NCI-H1694 treated with DMSO at 0.1 percent for 48 hours (cell line): ENCODE results near the gene PLEKHA8.
A peak's percentile ranks its signal among the peaks of the same experiment; 100 is the strongest.
"Not testable (repeated sequence)": the region's sequence is repeated elsewhere in the genome, so short reads cannot be mapped to it uniquely, and the experiment has no call there.

Source experiments
- DNase-seq: peaks from one replicate; lab custom pipeline; 2025; lab: John Stamatoyannopoulos, UW

Gene PLEKHA8

DNA sequence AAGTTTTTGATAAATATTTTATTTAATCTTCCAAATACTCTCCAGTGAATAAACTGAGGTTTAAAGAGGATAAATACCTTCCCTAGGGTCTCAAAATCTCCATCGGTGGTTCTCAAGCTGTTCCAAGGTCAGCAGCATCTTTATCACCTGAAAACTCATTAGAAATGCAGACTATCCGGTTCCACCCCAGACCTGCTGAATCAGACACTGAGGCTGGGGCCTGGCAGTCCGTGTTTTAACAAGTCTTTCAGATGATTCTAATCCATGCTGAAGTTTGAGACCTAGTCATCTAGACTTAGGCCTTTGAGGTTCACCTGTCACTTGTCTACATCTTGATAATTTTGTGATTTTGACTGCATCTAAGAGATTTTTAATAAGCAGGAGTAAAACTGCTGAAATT lies 37.5 kb downstream of the PLEKHA8 start:
- DNase-seq, result no peak

DNA sequence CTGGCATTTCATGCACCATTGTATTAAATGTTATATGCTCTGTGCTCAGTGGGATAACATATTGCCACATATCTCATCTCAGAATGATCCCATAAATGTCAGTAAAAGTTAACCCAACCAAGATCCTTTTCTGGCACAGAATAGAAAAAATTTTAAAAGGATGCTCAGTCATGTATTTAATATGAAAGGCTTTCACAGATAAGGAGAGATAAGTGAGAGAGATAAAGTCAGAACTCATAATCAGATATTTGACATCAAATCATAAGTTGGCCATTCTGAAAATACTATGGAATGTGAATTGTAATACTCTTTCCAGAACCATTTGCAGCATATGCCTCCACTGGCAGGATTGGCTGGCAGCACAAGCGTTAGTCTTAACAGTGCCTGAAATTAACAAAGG lies 38.5 kb downstream of the PLEKHA8 start:
- DNase-seq, result no peak

GRCh38 chr7:30068117-30068516 lies 39.9 kb downstream of the PLEKHA8 start:
- DNase-seq, result no peak

DNA sequence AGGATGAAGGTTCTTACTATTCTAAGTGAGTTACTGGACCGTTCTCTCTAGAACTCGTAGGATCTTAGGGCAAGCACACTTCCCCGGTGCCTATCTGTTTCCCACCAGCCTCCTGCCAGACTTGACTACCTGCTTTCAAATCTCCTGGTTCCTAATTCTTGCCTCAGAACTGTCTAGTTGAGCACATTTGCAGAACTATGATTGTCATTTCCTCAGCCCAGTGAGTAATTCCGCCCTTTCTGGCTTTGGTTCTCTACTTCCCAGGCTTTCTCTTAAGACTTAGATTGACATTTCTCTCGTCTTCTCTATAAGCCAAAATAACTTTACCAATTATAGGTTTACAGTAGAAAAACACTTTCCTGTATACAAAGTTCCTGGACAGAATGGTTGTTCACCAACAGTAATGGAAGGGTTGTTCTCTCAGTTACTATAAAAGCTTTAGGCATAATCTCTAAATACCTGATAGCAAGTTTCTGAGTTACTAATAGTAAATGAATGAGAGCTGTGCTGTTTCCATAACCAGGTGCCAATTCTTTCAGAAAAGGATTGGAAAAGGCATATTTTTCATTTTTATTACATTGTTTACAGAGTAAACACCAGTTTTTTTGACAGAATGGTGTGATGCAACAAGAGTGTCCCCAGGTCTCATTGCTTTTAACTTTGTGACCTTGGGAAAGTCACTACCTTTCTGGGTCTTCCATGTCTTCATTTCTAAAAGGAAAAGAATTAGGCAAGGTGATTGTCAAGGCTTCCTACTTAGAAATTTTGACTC lies 41.1 kb downstream of the PLEKHA8 start:
- DNase-seq, result no peak

- DNase-seq, result no peak
Observed at GRCh38 chr7:30070052-30070451, 41.8 kb downstream of the PLEKHA8 start.

GRCh38 chr7:30072735-30073134 lies 44.5 kb downstream of the PLEKHA8 start:
- DNase-seq, result no peak

GRCh38 chr7:30074422-30075030 lies 46.3 kb downstream of the PLEKHA8 start:
- DNase-seq, result peak; percentile 58

GRCh38 chr7:30076411-30076810 lies 48.2 kb downstream of the PLEKHA8 start:
- no peak for DNase-seq

DNA sequence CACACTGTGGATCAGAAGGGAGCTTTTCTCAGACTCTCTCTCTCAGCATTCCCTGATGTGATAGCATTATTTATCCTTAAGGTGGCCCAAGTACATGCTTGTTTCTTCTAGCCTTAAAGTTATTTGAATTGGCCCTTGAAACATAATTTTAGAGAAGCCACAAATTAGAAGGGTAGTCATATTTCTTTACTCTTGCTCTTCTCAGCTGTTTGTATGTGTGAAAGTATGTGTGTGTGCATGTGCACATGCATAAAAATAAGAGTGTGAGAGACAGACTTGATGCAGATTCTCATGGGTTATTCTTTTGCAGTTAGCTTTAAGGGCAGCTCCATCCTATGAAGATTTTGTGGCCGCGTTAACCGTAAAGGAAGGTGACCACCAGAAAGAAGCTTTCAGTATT lies 50.1 kb downstream of the PLEKHA8 start:
- DNase-seq, result no peak

DNA sequence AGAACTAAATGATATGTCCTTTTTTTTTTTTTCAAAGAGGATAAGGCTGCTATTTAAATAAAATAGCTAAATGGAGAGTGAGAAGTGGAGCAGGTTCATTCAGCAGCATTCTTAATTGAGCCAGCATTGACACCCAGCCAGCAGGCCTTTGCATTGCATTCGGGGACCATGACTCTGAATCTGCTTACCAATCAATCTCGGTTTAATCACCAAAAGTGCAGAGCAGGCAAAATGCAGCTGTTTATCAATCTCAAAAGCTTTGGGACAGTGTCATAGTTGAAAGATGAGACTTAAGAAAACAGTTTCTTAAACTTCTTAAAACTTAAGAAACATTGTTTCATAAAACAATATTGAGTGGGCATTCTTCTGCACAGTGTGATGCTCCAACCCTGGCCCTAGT lies 51.7 kb downstream of the PLEKHA8 start:
- DNase-seq, result no peak

GRCh38 chr7:30080818-30081217 lies 52.6 kb downstream of the PLEKHA8 start:
- peak; percentile 53 for DNase-seq

- no peak for DNase-seq
Observed at GRCh38 chr7:30082686-30083085, 54.5 kb downstream of the PLEKHA8 start.

GRCh38 chr7:30083334-30083733 lies 55.1 kb downstream of the PLEKHA8 start:
- no peak for DNase-seq

- DNase-seq, result no peak
Observed at GRCh38 chr7:30084212-30084611, 56.0 kb downstream of the PLEKHA8 start.

DNA sequence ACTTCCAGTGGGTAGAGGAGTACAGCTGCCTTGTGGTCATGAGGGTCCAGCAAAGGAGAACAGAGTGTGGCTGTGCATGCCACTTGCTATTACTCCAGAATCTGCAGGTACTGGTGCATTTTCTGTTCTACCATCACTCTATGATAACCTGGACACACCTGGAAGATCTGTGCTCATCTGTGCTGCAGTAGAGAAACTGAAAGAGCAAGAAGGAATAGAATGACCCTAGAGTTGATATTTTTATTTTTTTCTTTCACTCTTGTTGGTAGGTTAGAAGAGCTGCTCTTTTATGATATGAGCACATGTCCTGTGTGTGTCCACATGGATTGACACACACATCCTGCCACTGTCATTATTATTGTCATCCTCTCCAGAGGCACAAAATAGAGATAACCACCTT lies 58.3 kb downstream of the PLEKHA8 start:
- DNase-seq, result no peak

GRCh38 chr7:30087371-30087770 lies 59.2 kb downstream of the PLEKHA8 start:
- DNase-seq, result no peak

DNA sequence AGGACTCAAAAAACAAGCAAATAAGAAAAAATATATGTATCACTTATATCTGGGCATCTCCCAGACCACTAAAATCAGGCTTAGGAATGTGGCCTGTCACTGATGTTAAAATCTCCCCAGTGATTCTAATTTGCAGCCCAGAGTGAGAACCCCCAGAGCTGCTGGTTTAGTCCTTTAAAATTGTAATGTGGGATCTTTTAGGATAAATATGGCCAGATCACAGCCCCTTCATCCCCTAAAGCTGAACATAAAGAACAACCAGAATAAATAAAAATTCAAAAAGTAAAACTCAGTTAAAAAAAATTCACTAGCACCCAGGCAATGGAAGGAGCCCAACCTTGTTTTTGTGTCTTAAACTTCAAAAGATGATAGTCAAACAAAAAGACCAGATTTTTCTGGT lies 60.1 kb downstream of the PLEKHA8 start:
- DNase-seq, result no peak

DNA sequence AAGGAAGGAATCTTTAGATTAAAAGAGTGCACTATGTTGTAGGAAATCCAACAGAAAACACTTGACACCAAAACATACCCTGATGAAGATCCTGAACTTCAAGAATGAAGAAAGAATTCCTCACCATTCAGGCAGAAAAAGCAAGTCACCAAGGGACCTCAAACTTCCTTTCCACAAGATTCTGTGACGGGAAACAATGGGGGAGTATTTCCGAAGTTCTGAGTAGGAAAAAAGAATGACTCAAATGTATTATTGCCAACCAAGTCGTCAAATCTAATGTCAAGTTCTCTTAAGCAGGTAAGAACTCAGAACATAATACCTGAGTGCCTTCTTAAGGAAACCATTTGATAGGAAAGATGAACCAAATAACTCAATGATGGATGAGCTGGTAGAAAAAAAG lies 61.9 kb downstream of the PLEKHA8 start:
- DNase-seq, result no peak

DNA sequence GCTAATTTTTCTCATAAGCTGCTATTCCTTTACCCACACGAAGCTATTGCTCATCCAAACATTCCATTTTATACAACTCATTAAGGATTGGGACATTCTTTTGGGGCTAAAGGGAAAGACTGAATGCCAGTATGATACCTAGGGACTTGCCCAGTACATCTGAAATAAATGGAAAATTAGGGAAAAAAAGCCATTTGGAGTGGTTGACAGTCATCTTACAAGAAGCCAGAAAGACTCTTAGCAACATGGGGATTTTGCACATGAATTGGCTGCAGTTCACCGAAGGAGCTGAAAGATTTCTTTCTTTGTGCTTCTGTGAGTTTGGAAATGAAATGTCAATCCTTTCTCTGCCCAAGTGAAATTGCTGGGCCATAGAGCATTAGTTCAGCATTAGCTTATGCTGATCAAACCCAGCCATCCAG lies 63.3 kb downstream of the PLEKHA8 start:
- no peak for DNase-seq

GRCh38 chr7:30091987-30092386 lies 63.8 kb downstream of the PLEKHA8 start:
- DNase-seq, result no peak

GRCh38 chr7:30093420-30093952 lies 65.3 kb downstream of the PLEKHA8 start:
- DNase-seq, result no peak

DNA sequence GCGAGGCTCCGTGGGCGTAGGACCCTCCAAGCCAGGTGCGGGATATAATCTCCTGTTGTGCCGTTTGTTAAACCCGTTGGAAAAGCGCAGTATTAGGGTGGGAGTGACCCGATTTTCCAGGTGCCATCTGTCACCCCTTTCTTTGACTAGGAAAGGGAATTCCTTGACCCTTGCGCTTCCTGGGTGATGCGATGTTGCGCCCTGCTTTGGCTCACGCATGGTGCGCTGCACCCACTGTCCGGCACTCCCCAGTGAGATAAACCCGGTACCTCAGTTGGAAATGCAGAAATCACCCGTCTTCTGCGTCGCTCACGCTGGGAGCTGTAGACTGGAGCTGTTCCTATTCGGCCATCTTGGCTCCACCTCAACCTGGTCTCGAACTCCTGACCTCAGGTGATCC lies 70.4 kb downstream of the PLEKHA8 start:
- not testable (repeated sequence) for DNase-seq

- DNase-seq, result no peak
Observed at GRCh38 chr7:30102281-30102680, 74.1 kb downstream of the PLEKHA8 start.

DNA sequence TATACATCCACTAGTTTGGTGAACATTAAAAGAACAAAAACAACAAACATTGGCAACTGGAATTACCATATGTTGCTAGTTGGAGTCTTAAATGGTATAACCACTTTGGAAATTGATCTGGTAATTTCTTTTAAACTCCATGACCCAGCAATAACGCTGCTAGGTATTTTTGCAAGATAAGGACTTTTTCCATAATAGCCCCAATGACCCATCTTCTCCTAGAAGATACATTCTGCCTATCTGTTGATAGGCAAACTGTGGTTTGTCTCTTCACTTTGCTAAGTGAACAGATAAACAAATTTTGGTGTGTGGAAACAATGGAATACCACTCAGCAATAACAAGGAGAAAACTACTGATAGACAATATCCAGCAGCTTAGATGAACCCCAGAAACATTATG lies 75.9 kb downstream of the PLEKHA8 start:
- DNase-seq, result no peak
